Spleen (tissue), 7 donors: Measurements from ENCODE around the gene USH2A.

ENCODE experiments used
- POLR2A ChIP-seq, 3 donors: fragments of 450-650 bp; IDR thresholded peaks; one replicate each; pipeline ENCODE4 v1.5.1; 2017; ENCODE audit warnings: antibody characterized with exemption in 3 of 3, mild to moderate bottlenecking in 1 of 3
- POLR2AphosphoS5 ChIP-seq, 3 donors: sonication (generic); formaldehyde crosslinking; IDR thresholded peaks; one replicate each; pipeline ENCODE4 v1.5.1; 2017; ENCODE audit warnings: antibody characterized with exemption in 3 of 3
- TF ChIP-seq, protein P1 (sequence below), 11 experiments: fragments of 200-600 bp in 7 of 11; fragments of 450-650 bp in 4 of 11; sonication (generic) in 4 of 11; IDR thresholded peaks in 8 of 11; conservative IDR thresholded peaks in 3 of 11; 1 replicate in 7 of 11; 2 replicates in 4 of 11; pipeline versions ENCODE4 v1.4.0 to v1.8.0; 2016 to 2021; ENCODE audit warnings: antibody characterized with exemption in 11 of 11, inconsistent platforms in 4 of 11, mild to moderate bottlenecking in 1 of 11
- donor health status: DM: no; HTN: no; CAD: no; lungs with moderate emphysema.
- donor health status: DM: no; HTN: no; CAD: no.
- donor health status: DM: no; HTN: no; CAD: no.

DNA sequence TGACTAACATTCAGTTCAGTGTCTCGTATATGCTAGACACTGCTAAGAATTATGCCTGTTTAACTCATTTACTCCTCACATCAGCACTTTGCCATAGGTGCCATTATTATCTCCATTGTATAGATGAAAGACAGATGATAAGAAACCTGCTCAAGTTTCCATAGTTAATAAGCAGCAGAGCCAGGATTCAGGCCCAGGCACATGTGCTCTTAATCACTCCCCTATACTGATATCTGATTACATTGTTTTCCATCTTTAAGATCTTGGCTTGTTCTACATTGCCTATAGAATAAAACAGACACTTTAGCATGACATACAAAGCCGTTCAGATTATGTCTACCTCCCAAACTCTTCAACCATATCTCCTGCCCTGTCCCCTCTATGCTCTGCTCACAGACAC, 30.5 kb upstream of the USH2A start:
- TF ChIP-seq, protein P1, sequence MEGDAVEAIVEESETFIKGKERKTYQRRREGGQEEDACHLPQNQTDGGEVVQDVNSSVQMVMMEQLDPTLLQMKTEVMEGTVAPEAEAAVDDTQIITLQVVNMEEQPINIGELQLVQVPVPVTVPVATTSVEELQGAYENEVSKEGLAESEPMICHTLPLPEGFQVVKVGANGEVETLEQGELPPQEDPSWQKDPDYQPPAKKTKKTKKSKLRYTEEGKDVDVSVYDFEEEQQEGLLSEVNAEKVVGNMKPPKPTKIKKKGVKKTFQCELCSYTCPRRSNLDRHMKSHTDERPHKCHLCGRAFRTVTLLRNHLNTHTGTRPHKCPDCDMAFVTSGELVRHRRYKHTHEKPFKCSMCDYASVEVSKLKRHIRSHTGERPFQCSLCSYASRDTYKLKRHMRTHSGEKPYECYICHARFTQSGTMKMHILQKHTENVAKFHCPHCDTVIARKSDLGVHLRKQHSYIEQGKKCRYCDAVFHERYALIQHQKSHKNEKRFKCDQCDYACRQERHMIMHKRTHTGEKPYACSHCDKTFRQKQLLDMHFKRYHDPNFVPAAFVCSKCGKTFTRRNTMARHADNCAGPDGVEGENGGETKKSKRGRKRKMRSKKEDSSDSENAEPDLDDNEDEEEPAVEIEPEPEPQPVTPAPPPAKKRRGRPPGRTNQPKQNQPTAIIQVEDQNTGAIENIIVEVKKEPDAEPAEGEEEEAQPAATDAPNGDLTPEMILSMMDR (IDR thresholded peaks at IDR 0.05 in 8 of 11, conservative IDR thresholded peaks at IDR 0.05 in 3 of 11): no peak
- TF ChIP-seq POLR2AphosphoS5 (IDR thresholded peaks at IDR 0.05) (no peak), POLR2A (IDR thresholded peaks at IDR 0.05) (no peak)
